NB4 (cell line): ENCODE results near the gene ZMIZ2.

Experiments
- CTCF ChIP-seq: IDR thresholded peaks from one replicate; pipeline ENCODE4 v1.5.1; 2012; ENCODE audit warnings: low read depth, low read length
- POLR2A ChIP-seq: IDR thresholded peaks from 2 replicates; pipeline ENCODE4 v1.6.1; 2011; ENCODE audit warnings: mild to moderate bottlenecking; ENCODE audit not compliant: insufficient read length; ENCODE audit errors: extremely low read depth

GRCh38 chr7:44762300-44762699, 13.7 kb downstream of the ZMIZ2 start:
- TF ChIP-seq POLR2A, result no peak
- TF ChIP-seq CTCF, result no peak
